MM.1S (cell line): Measurements from ENCODE around the gene ROPN1L.

Experiments
- EZH2 ChIP-seq: fragments of 300-600 bp; sonication (generic); optimal IDR thresholded peaks from 2 replicates; pipeline ENCODE3; 2017; ENCODE audit warnings: low read depth, mild to moderate bottlenecking, antibody characterized with exemption, low read length, mixed read lengths
- TF ChIP-seq, protein P1 (sequence below): fragments of 300-600 bp; sonication (generic); IDR thresholded peaks from 2 replicates; pipeline ENCODE4 v1.5.1; 2016; ENCODE audit warnings: antibody characterized with exemption, low read length, mixed read lengths

DNA sequence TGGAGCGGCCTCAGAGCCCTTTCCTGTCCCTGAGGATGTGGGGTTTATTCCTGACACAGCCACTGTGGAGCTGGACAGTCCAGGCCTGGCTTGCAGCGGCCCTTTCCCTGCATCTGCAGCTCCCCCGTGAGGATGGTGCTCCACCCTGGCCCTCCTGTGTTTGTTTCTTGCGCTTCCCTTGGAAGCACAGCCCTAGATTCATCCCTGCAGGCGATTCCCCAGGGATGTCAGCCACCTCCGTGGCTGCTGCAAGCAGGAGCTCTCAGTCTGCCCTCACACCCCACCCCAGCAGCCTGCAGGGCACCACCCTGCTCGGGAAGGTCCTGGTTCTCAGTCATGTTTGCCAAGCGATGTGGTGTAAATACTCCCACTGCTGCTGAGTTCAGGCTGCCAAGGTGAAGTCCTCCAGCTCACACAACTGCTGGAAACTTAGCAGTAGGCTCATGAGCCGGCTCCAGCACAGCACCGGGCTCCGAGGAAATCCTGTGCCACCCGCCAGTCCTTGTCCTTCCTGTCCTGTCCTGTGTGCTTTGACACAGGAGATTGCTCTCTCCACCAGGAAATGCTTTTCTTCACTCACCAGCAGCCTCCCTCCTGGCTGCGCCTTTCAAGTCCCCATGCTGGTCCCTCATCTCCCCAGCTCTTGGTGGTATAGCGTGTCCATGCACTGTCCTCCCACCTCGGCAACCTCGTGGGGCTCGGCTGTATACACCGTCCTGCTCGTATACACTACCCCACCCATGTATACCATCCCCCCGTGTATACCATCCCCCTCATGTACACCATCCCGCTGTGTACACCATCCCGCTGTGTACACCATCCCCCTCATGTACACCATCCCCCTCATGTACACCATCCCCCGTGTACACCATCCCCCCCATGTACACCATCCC lies 16.2 kb downstream of the ROPN1L start:
- no peak for TF ChIP-seq EZH2
- TF ChIP-seq, protein P1, sequence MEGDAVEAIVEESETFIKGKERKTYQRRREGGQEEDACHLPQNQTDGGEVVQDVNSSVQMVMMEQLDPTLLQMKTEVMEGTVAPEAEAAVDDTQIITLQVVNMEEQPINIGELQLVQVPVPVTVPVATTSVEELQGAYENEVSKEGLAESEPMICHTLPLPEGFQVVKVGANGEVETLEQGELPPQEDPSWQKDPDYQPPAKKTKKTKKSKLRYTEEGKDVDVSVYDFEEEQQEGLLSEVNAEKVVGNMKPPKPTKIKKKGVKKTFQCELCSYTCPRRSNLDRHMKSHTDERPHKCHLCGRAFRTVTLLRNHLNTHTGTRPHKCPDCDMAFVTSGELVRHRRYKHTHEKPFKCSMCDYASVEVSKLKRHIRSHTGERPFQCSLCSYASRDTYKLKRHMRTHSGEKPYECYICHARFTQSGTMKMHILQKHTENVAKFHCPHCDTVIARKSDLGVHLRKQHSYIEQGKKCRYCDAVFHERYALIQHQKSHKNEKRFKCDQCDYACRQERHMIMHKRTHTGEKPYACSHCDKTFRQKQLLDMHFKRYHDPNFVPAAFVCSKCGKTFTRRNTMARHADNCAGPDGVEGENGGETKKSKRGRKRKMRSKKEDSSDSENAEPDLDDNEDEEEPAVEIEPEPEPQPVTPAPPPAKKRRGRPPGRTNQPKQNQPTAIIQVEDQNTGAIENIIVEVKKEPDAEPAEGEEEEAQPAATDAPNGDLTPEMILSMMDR: no peak
